K562 (cell line): Measurements from ENCODE around the gene GALNT13. TPM values are rescaled to one million over a fixed set of nuclear protein-coding genes. Genes with fewer than 3 reads are reported as not detected.

Experiments used
- ATAC-seq: fragments of 200-7000 bp; cut with Tn5 transposase; 3 replicates; pipeline ENCODE4 v1.9.1; 2020; ENCODE audit warnings: moderate library complexity
- BruUV-seq: library from RNA; stranded (reverse); fragments of 400-500 nt; replicated peaks from 2 replicates; lab custom pipeline; 2021; lab: Mats Ljungman, UMichigan
- CTCF ChIA-PET: fragments of 300-600 bp; formaldehyde crosslinking; extraction: SDS; loops from one replicate; lab custom pipeline; 2021; ENCODE audit warnings: low intra/inter-chr PET ratio; lab: Yijun Ruan, JAX
- POLR2A ChIA-PET: fragments of 300-600, 350-650 bp; sonication (Branson Sonifier 250); formaldehyde crosslinking; extraction: SDS; loops from one replicate; lab custom pipeline; 2021; ENCODE audit warnings: antibody characterized with exemption, inconsistent platforms; lab: Yijun Ruan, JAX
- DNase-seq, 4 experiments: peaks; one replicate each; pipeline versions ENCODE4 v3.0.0 to v3.0.0-alpha.2; 2011 to 2018; ENCODE audit warnings: low spot score in 3 of 4, mixed read lengths in 3 of 4; ENCODE audit errors: extremely low read depth in 1 of 4
- FAIRE-seq: peaks from 2 replicates; lab custom pipeline; 2011; peaks lifted over from hg19 to GRCh38; lab: Jason Lieb, UNC
- H2AFZ ChIP-seq: 2 replicates; pipeline ENCODE4 v1.6.0; 2011; ENCODE audit warnings: low read depth, low read length, control low read depth, inconsistent platforms
- H3K27ac ChIP-seq: fragments of 200-600 bp; 3 replicates; pipeline ENCODE4 v1.8.0; 2011; ENCODE audit warnings: low read depth, mild to moderate bottlenecking, control low read depth, inconsistent platforms, low read length, moderate library complexity, mixed read lengths; ENCODE audit errors: extremely low read depth
- H3K27me3 ChIP-seq, 2 experiments: fragments of 300-600 bp in 1 of 2; 2 replicates in 1 of 2; 3 replicates in 1 of 2; pipeline versions ENCODE4 v1.6.0 to v1.8.0; 2011; ENCODE audit warnings: inconsistent platforms in 2 of 2, low read length in 2 of 2, mild to moderate bottlenecking in 1 of 2, mixed read lengths in 1 of 2, moderate library complexity in 1 of 2; ENCODE audit not compliant: control insufficient read depth in 2 of 2, insufficient read depth in 2 of 2
- H3K36me3 ChIP-seq: fragments of 300-600 bp; 3 replicates; pipeline ENCODE4 v1.8.0; 2011; ENCODE audit warnings: mild to moderate bottlenecking, low read length, inconsistent platforms; ENCODE audit not compliant: control insufficient read depth, insufficient read depth
- H3K4me1 ChIP-seq, 2 experiments: fragments of 200-600 bp in 1 of 2; replicated peaks in 1 of 2; 2 replicates in 1 of 2; 3 replicates in 1 of 2; pipeline versions ENCODE4 v1.5.1 to v1.8.0; 2011; ENCODE audit warnings: inconsistent platforms in 2 of 2, low read length in 2 of 2, mild to moderate bottlenecking in 1 of 2, mixed read lengths in 1 of 2, moderate library complexity in 1 of 2; ENCODE audit not compliant: control insufficient read depth in 2 of 2, insufficient read depth in 2 of 2
- H3K4me2 ChIP-seq: 2 replicates; pipeline ENCODE4 v1.6.1; 2011; ENCODE audit warnings: low read length, control low read depth, inconsistent platforms, mixed read lengths; ENCODE audit not compliant: insufficient read depth
- H3K4me3 ChIP-seq: fragments of 200-600 bp; sonication (generic), shearing (Covaris generic); 2 replicates; pipeline ENCODE4 v1.5.1; 2016; ENCODE audit warnings: control low read depth, inconsistent platforms
- H3K79me2 ChIP-seq: fragments of 200-600 bp; 3 replicates; pipeline ENCODE4 v1.8.0; 2011; ENCODE audit warnings: low read length, inconsistent platforms; ENCODE audit not compliant: control insufficient read depth, insufficient read depth
- H3K9ac ChIP-seq, 2 experiments: 2 replicates each; pipeline versions ENCODE4 v1.6.0 to v1.6.1; 2011; ENCODE audit warnings: low read depth in 2 of 2, low read length in 2 of 2, control low read depth in 1 of 2, inconsistent platforms in 1 of 2, mild to moderate bottlenecking in 1 of 2, mixed read lengths in 1 of 2; ENCODE audit not compliant: insufficient read depth in 1 of 2
- H3K9me1 ChIP-seq: one replicate; pipeline ENCODE4 v1.6.0; 2011; ENCODE audit warnings: inconsistent platforms, mild to moderate bottlenecking, low read length, moderate library complexity; ENCODE audit not compliant: control insufficient read depth, insufficient read depth
- H3K9me3 ChIP-seq: replicated peaks from 2 replicates; pipeline ENCODE4 v1.5.1; 2011; ENCODE audit warnings: low read depth, low read length, inconsistent platforms; ENCODE audit not compliant: control insufficient read depth, insufficient read depth
- H4K20me1 ChIP-seq: replicated peaks from 2 replicates; pipeline ENCODE4 v1.6.1; 2011; ENCODE audit warnings: low read length, inconsistent platforms, mixed read lengths; ENCODE audit not compliant: control insufficient read depth, insufficient read depth
- BRF1 ChIP-seq: IDR thresholded peaks from 3 replicates; pipeline ENCODE4 v1.6.1; 2011; ENCODE audit warnings: borderline replicate concordance, mild to moderate bottlenecking; ENCODE audit not compliant: insufficient read length; ENCODE audit errors: extremely low read depth
- E2F3 ChIP-seq: fragments of 250-450 bp; sonication (Bioruptor Pico); IDR thresholded peaks from 2 replicates; pipeline ENCODE4 v1.4.0; 2020; ENCODE audit warnings: mild to moderate bottlenecking
- ELF1 ChIP-seq: fragments of 200-800 bp; sonication (Bioruptor generic); IDR thresholded peaks from 2 replicates; pipeline ENCODE4 v1.6.1; 2016; ENCODE audit warnings: missing genetic modification characterization, missing compliant biosample characterization
- ETS2 ChIP-seq: IDR thresholded peaks from 2 replicates; pipeline ENCODE4 v1.6.1; 2016; ENCODE audit warnings: borderline replicate concordance, missing genetic modification characterization, mild to moderate bottlenecking, moderate library complexity, missing compliant biosample characterization; ENCODE audit not compliant: poor library complexity, severe bottlenecking
- HNRNPK ChIP-seq: fragments of 200-400 bp; formaldehyde crosslinking; IDR thresholded peaks from one replicate; pipeline ENCODE4 v1.6.1; 2018; ENCODE audit warnings: mild to moderate bottlenecking, low read depth, low read length; ENCODE audit not compliant: poor library complexity, severe bottlenecking
- MTF1 ChIP-seq: fragments of 250-450 bp; sonication (Bioruptor Pico); IDR thresholded peaks from 2 replicates; pipeline ENCODE4 v1.9.0; 2021; ENCODE audit warnings: moderate library complexity, mild to moderate bottlenecking, inconsistent platforms, borderline replicate concordance
- NCOA4 ChIP-seq: fragments of 450-650 bp; IDR thresholded peaks from 2 replicates; pipeline ENCODE4 v1.6.1; 2018; ENCODE audit warnings: mild to moderate bottlenecking; ENCODE audit not compliant: partially characterized antibody
- NFIC ChIP-seq: fragments of 450-650 bp; IDR thresholded peaks from 2 replicates; pipeline ENCODE4 v1.6.1; 2017; ENCODE audit warnings: mild to moderate bottlenecking, inconsistent platforms
- NFIX ChIP-seq: fragments of 250-450 bp; sonication (Bioruptor Pico); IDR thresholded peaks from 2 replicates; pipeline ENCODE4 v1.4.0; 2020; ENCODE audit warnings: low read depth, mild to moderate bottlenecking, moderate library complexity
- NFXL1 ChIP-seq: fragments of 450-650 bp; formaldehyde crosslinking; IDR thresholded peaks from 2 replicates; pipeline ENCODE4 v1.4.0; 2021; ENCODE audit warnings: mild to moderate bottlenecking
- PML ChIP-seq: IDR thresholded peaks from 2 replicates; pipeline ENCODE4 v1.6.1; 2012; ENCODE audit warnings: low read length, inconsistent platforms
- POLR2AphosphoS2 ChIP-seq: IDR thresholded peaks from 2 replicates; pipeline ENCODE4 v1.6.1; 2012; ENCODE audit warnings: low read length, improper control_type of control experiment
- POLR2H ChIP-seq: IDR thresholded peaks from 2 replicates; pipeline ENCODE4 v1.6.1; 2016; ENCODE audit warnings: missing genetic modification characterization, low read depth, mild to moderate bottlenecking, control low read depth, missing compliant biosample characterization, moderate library complexity
- PTTG1 ChIP-seq: fragments of 450-650 bp; IDR thresholded peaks from 2 replicates; pipeline ENCODE4 v1.6.1; 2016; ENCODE audit warnings: low read depth, mild to moderate bottlenecking, missing genetic modification characterization, missing compliant biosample characterization
- SNIP1 ChIP-seq: fragments of 450-650 bp; IDR thresholded peaks from 2 replicates; pipeline ENCODE4 v1.7.1; 2017; ENCODE audit warnings: low read depth, mild to moderate bottlenecking
- ZNF3 ChIP-seq: fragments of 250-450 bp; sonication (Bioruptor Pico); IDR thresholded peaks from 2 replicates; pipeline ENCODE4 v1.5.0; 2021; ENCODE audit warnings: mild to moderate bottlenecking, moderate library complexity
- WGBS: fragments of 100-300 bp; shearing (Covaris generic); methylation state at CpG from one replicate; pipeline ENCODE4 v1.1.6; 2016; ENCODE audit warnings: low coverage, mixed read lengths; ENCODE audit not compliant: insufficient coverage; ENCODE audit errors: missing lambda C conversion rate; 5-methylcytosine and 5-hydroxymethylcytosine counted together
- in situ Hi-C: fragments of 300-500 bp; cut with MboI; formaldehyde crosslinking; loops from 4 replicates; pipeline ENCODE4 v1.15.0; 2018; ENCODE audit warnings: inconsistent platforms, mixed read lengths
- intact Hi-C: fragments of 100-400 bp; cut with micrococcal nuclease; formaldehyde crosslinking; loops from 2 replicates; pipeline ENCODE4 v1.14.2; 2022
- polyA plus RNA-seq, 8 experiments: library from polyadenylated mRNA; depleted of rRNA in 4 of 8; stranded (reverse) in 5 of 8; unstranded in 3 of 8; fragments of >200 nt; fragmentation: Nextera tagmentation in 2 of 8; fragmentation: Illumina TruSeq in 1 of 8; extraction: Ambion mirVana in 2 of 8; extraction: Trizol in 1 of 8; gene quantifications; 2 replicates each; pipeline versions ENCODE4 v1.2.1 to v1.2.3, GENCODE V29; 2011 to 2014; ENCODE audit warnings: inconsistent platforms in 1 of 8, missing spikeins in 1 of 8
- total RNA-seq, 7 experiments: library from RNA; depleted of rRNA in 6 of 7; stranded (reverse); fragments of >200 nt in 6 of 7; fragmentation: Illumina TruSeq in 2 of 7; extraction: Trizol in 2 of 7; gene quantifications; 2 replicates each; pipeline versions ENCODE4 v1.2.1 to v1.2.3, GENCODE V29; 2011 to 2021; ENCODE audit warnings: low replicate concordance in 1 of 7
- TF ChIP-seq, protein P1 (sequence below): fragments of 250-450 bp; sonication (Bioruptor Pico); IDR thresholded peaks from 2 replicates; pipeline ENCODE4 v1.4.0; 2020; ENCODE audit warnings: mild to moderate bottlenecking

Gene GALNT13
- total and polyA plus RNA-seq, 9 of the 15 experiments (the other 6 are each of a cell fraction or from before 2014, with no cell fraction given), result not detected

DNA sequence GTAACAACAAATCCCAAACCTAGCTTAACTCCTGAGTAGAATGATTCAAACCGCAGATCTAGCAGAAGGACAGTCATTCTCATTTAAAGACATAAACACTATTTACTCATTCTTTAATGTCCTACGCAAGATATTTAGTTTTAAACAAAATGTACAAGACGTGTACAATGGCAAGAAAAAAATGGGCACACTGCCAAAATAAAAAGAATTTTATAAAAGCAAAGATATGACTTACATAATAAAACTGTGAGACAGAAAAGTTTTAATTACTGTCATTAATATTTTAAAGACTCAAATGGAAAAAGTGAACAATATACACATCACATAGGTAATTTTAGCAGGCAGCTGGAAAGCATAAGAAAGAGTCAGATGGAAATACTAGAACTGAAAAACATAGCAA lies 157.8 kb downstream of the GALNT13 start:
- Histone ChIP-seq H3K9me3 (peaks cover 3% of the 10 kb centered on the region; the same call in 1 of the 2 replicates), H3K27ac (no peak overlapping the region), H3K4me3 (no peak overlapping the region), H3K27me3 (no peaks in the 10 kb centered on the region), H3K36me3 (no peaks in the 10 kb centered on the region), H4K20me1 (no peaks in the 10 kb centered on the region), H2AFZ (no peak overlapping the region), H3K9me1 (no peaks in the 10 kb centered on the region), H3K4me2 (no peak overlapping the region), H3K79me2 (no peaks in the 10 kb centered on the region), H3K9ac (no peak overlapping the region), H3K4me1 (no peaks in the 10 kb centered on the region)
- DNase-seq, result no peak
- intact Hi-C loops, result no loop called here
- POLR2A ChIA-PET, result interaction anchor here (0.6 kb wide), 1 partner anchor 1786 kb away, joined by 3 read pairs; no protein-coding TSS in a partner anchor
- 3% methylated on average over 3 of the region's 3 CpGs for WGBS
- CTCF ChIA-PET, result interaction anchor here (0.7 kb wide), 1 partner anchor 604 kb away, joined by 3 read pairs; no protein-coding TSS in a partner anchor
- TF ChIP-seq ETS2 (tag), result no peak
- peak; percentile 78 for TF ChIP-seq NFIC
- TF ChIP-seq NFIX (CRISPR knock-in tag), result peak; percentile 72; the same call in 1 of the 2 replicates
- no peak for ATAC-seq
- no peak for FAIRE-seq
- in situ Hi-C loops, result no loop called here
- BruUV-seq, result no TSS peak

- no peaks in the 10 kb centered on the region for H3K36me3 ChIP-seq
- ChIA-PET POLR2A (no interaction called here), CTCF (no interaction called here)
- H3K27ac ChIP-seq, result no peak overlapping the region
- in situ Hi-C loops (no loop called here), intact Hi-C loops (no loop called here)
- no peak for ATAC-seq
- no TSS peak for BruUV-seq
- no peak overlapping the region for H3K4me2 ChIP-seq
- 0% methylated on average over 3 of the region's 3 CpGs for WGBS
- no peaks in the 10 kb centered on the region; the same call in none of the 2 replicates for H3K9me3 ChIP-seq
- no peaks in the 10 kb centered on the region for H3K27me3 ChIP-seq
- H2AFZ ChIP-seq, result no peak overlapping the region
- no peak overlapping the region for H3K9ac ChIP-seq
- H3K9me1 ChIP-seq, result no peaks in the 10 kb centered on the region
- H4K20me1 ChIP-seq, result no peaks in the 10 kb centered on the region
- no peak for DNase-seq
- H3K79me2 ChIP-seq, result no peaks in the 10 kb centered on the region
- no peak for FAIRE-seq
- no peak overlapping the region for H3K4me3 ChIP-seq
- no peaks in the 10 kb centered on the region for H3K4me1 ChIP-seq
- no peak for TF ChIP-seq HNRNPK
- no peak for TF ChIP-seq NFXL1 (CRISPR knock-in tag)
- no peak for TF ChIP-seq MTF1 (CRISPR knock-in tag)
- no peak for TF ChIP-seq POLR2AphosphoS2
- no peak for TF ChIP-seq POLR2H
- TF ChIP-seq BRF1, result no peak
- TF ChIP-seq PML, result no peak
- no peak for TF ChIP-seq ELF1 (tag)
- no peak for TF ChIP-seq E2F3
- TF ChIP-seq PTTG1 (tag), result no peak
- TF ChIP-seq ZNF3 (CRISPR knock-in tag), result no peak
- TF ChIP-seq, protein P1, sequence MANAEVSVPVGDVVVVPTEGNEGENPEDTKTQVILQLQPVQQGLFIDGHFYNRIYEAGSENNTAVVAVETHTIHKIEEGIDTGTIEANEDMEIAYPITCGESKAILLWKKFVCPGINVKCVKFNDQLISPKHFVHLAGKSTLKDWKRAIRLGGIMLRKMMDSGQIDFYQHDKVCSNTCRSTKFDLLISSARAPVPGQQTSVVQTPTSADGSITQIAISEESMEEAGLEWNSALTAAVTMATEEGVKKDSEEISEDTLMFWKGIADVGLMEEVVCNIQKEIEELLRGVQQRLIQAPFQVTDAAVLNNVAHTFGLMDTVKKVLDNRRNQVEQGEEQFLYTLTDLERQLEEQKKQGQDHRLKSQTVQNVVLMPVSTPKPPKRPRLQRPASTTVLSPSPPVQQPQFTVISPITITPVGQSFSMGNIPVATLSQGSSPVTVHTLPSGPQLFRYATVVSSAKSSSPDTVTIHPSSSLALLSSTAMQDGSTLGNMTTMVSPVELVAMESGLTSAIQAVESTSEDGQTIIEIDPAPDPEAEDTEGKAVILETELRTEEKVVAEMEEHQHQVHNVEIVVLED, result no peak
- TF ChIP-seq SNIP1, result no peak
- TF ChIP-seq NCOA4, result no peak
Observed at GRCh38 chr2:154032220-154032619, 160.5 kb downstream of the GALNT13 start.
